Measurements from ENCODE around the gene RELB. TPM values are rescaled to one million over a fixed set of nuclear protein-coding genes. Genes with fewer than 3 reads are reported as not detected.

RELB gene
- total and polyA plus RNA-seq, 2 donors (not counting 1 experiment from before 2014, with no cell fraction given), result 2.3 to 11.7 TPM

GRCh38 chr19:44960906-44961728, 40.1 kb upstream of the RELB start:
- H3K27ac ChIP-seq (ENCODE audit: insufficient read depth, low read length), result no peak overlapping the region
- no peak overlapping the region for H3K9ac ChIP-seq (ENCODE audit: insufficient read depth, low read length)
- H3K79me2 ChIP-seq (ENCODE audit: control insufficient read depth, insufficient read depth, low read length), result peaks cover 59% of the 10 kb centered on the region
- no peaks in the 10 kb centered on the region for H3K27me3 ChIP-seq (ENCODE audit: control insufficient read depth, insufficient read depth, low read length)
- peaks cover under 1% of the 10 kb centered on the region for H3K4me1 ChIP-seq (ENCODE audit: control insufficient read depth, extremely low read depth, insufficient read depth, low read length)
- H3K36me3 ChIP-seq (ENCODE audit: control insufficient read depth, insufficient read depth, low read length), result peaks cover 6% of the 10 kb centered on the region
- no peak overlapping the region for H3K4me3 ChIP-seq (replicated peaks in 1 of 4; ENCODE audit: control extremely low read depth in 1 of 4, insufficient read depth in 1 of 4, low read depth in 3 of 4, low read length in 4 of 4)
- H4K20me1 ChIP-seq (ENCODE audit: control insufficient read depth, extremely low read depth, insufficient read depth, low read length), result no peaks in the 10 kb centered on the region
- TF ChIP-seq EZH2 (IDR thresholded peaks at IDR 0.05; ENCODE audit: low read length, missing control alignments) (no peak), CTCF (conservative IDR thresholded peaks at IDR 0.05 in 1 of 2, IDR thresholded peaks at IDR 0.05 in 1 of 2; ENCODE audit: low read depth in 1 of 2, low read length in 2 of 2) (no peak)
- no peak overlapping the region for H2AFZ ChIP-seq (ENCODE audit: low read length)
- DNase-seq (ENCODE audit: low read depth in 2 of 2), result no peak
- no peak overlapping the region for H3K4me2 ChIP-seq (ENCODE audit: extremely low read depth, insufficient read depth, low read length)
- H3K9me3 ChIP-seq (ENCODE audit: control insufficient read depth, insufficient read depth, low read depth, low read length), result no peaks in the 10 kb centered on the region

GRCh38 chr19:44961821-44962220, 39.4 kb upstream of the RELB start:
- Histone ChIP-seq H3K4me3 (replicated peaks in 1 of 4; ENCODE audit: control extremely low read depth in 1 of 4, insufficient read depth in 1 of 4, low read depth in 3 of 4, low read length in 4 of 4) (no peak overlapping the region), H3K79me2 (ENCODE audit: control insufficient read depth, insufficient read depth, low read length) (peaks cover 52% of the 10 kb centered on the region), H3K4me1 (ENCODE audit: control insufficient read depth, extremely low read depth, insufficient read depth, low read length) (no peaks in the 10 kb centered on the region), H2AFZ (ENCODE audit: low read length) (no peak overlapping the region), H3K4me2 (ENCODE audit: extremely low read depth, insufficient read depth, low read length) (no peak overlapping the region), H3K36me3 (ENCODE audit: control insufficient read depth, insufficient read depth, low read length) (peaks cover 6% of the 10 kb centered on the region), H3K9me3 (ENCODE audit: control insufficient read depth, insufficient read depth, low read depth, low read length) (no peaks in the 10 kb centered on the region), H3K27me3 (ENCODE audit: control insufficient read depth, insufficient read depth, low read length) (no peaks in the 10 kb centered on the region), H3K9ac (ENCODE audit: insufficient read depth, low read length) (no peak overlapping the region), H4K20me1 (ENCODE audit: control insufficient read depth, extremely low read depth, insufficient read depth, low read length) (no peaks in the 10 kb centered on the region), H3K27ac (ENCODE audit: insufficient read depth, low read length) (no peak overlapping the region)
- TF ChIP-seq CTCF (conservative IDR thresholded peaks at IDR 0.05 in 1 of 2, IDR thresholded peaks at IDR 0.05 in 1 of 2; ENCODE audit: low read depth in 1 of 2, low read length in 2 of 2) (no peak), EZH2 (IDR thresholded peaks at IDR 0.05; ENCODE audit: low read length, missing control alignments) (no peak)
- DNase-seq (ENCODE audit: low read depth in 2 of 2), result no peak

- peaks cover 5% of the 10 kb centered on the region for H3K36me3 ChIP-seq (ENCODE audit: control insufficient read depth, insufficient read depth, low read length)
- no peaks in the 10 kb centered on the region for H3K4me1 ChIP-seq (ENCODE audit: control insufficient read depth, extremely low read depth, insufficient read depth, low read length)
- no peak overlapping the region for H3K9ac ChIP-seq (ENCODE audit: insufficient read depth, low read length)
- no peaks in the 10 kb centered on the region for H3K9me3 ChIP-seq (ENCODE audit: control insufficient read depth, insufficient read depth, low read depth, low read length)
- peaks cover 5% of the 10 kb centered on the region for H3K79me2 ChIP-seq (ENCODE audit: control insufficient read depth, insufficient read depth, low read length)
- H3K4me3 ChIP-seq (replicated peaks in 1 of 4; ENCODE audit: control extremely low read depth in 1 of 4, insufficient read depth in 1 of 4, low read depth in 3 of 4, low read length in 4 of 4), result no peak overlapping the region
- no peak for TF ChIP-seq EZH2 (IDR thresholded peaks at IDR 0.05; ENCODE audit: low read length, missing control alignments)
- no peak for TF ChIP-seq CTCF (conservative IDR thresholded peaks at IDR 0.05 in 1 of 2, IDR thresholded peaks at IDR 0.05 in 1 of 2; ENCODE audit: low read depth in 1 of 2, low read length in 2 of 2)
- H3K4me2 ChIP-seq (ENCODE audit: extremely low read depth, insufficient read depth, low read length), result no peak overlapping the region
- no peaks in the 10 kb centered on the region for H3K27me3 ChIP-seq (ENCODE audit: control insufficient read depth, insufficient read depth, low read length)
- H2AFZ ChIP-seq (ENCODE audit: low read length), result no peak overlapping the region
- no peaks in the 10 kb centered on the region for H4K20me1 ChIP-seq (ENCODE audit: control insufficient read depth, extremely low read depth, insufficient read depth, low read length)
- DNase-seq (ENCODE audit: low read depth in 2 of 2), result no peak
- no peak overlapping the region for H3K27ac ChIP-seq (ENCODE audit: insufficient read depth, low read length)
Measured at GRCh38 chr19:44968118-44968517, 33.1 kb upstream of the RELB start.
